Activated CD4-positive, alpha-beta T cell treated with anti-CD3 and anti-CD28 coated beads for 36 hours (primary cell): ENCODE data around the gene IFT172. TPM values are rescaled to one million over a fixed set of nuclear protein-coding genes. Genes with fewer than 3 reads are reported as not detected.

Experiments
- ATAC-seq: fragments of 200-7000 bp; cut with Tn5 transposase; one replicate; pipeline ENCODE4 v1.10.0; 2021; ENCODE audit warnings: mild to moderate bottlenecking, moderate library complexity
- CTCF ChIA-PET: fragments of 350-600 bp; sonication (Branson Sonifier 250); formaldehyde crosslinking; loops from one replicate; lab custom pipeline; 2021; ENCODE audit warnings: antibody characterized with exemption; lab: Charles Lee
- POLR2A ChIA-PET: fragments of 350-600 bp; sonication (Branson Sonifier 250); formaldehyde crosslinking; loops from one replicate; lab custom pipeline; 2021; ENCODE audit warnings: antibody characterized with exemption, inconsistent platforms; lab: Charles Lee
- DNase-seq: peaks from one replicate; pipeline ENCODE4 v3.0.0-alpha.2; 2020
- H3K27ac Mint-ChIP-seq: one replicate; pipeline ENCODE4 v1.8.0; 2021; ENCODE audit warnings: mixed read lengths
- H3K27me3 Mint-ChIP-seq: one replicate; pipeline ENCODE4 v1.8.0; 2021; ENCODE audit warnings: mixed read lengths
- H3K36me3 Mint-ChIP-seq: one replicate; pipeline ENCODE4 v1.8.0; 2021; ENCODE audit warnings: low read depth, mixed read lengths
- H3K4me1 Mint-ChIP-seq: one replicate; pipeline ENCODE4 v1.8.0; 2021; ENCODE audit warnings: mixed read lengths
- H3K4me3 Mint-ChIP-seq: one replicate; pipeline ENCODE4 v1.8.0; 2021; ENCODE audit warnings: mild to moderate bottlenecking, moderate library complexity, mixed read lengths
- H3K9me3 Mint-ChIP-seq: one replicate; pipeline ENCODE4 v1.8.0; 2021; ENCODE audit warnings: low read depth, mixed read lengths
- intact Hi-C, 2 experiments: fragments of 100-400 bp; cut with DNase I in 1 of 2; cut with micrococcal nuclease in 1 of 2; formaldehyde crosslinking; loops; one replicate each; pipeline versions ENCODE4 v1.14.2 to v1.15.1; 2022 to 2024; cut with DNase I, micrococcal nuclease
- total RNA-seq, 2 experiments: library from RNA; stranded (reverse); gene quantifications; one replicate each; pipeline ENCODE4 v1.2.3, GENCODE V29; 2021

The IFT172 gene
- total RNA-seq, 2 experiments from 2014 or later, result 8.7 TPM

GRCh38 chr2:27445155-27445554 lies 44.4 kb downstream of the IFT172 start:
- peaks cover 18% of the 10 kb centered on the region for H3K36me3 Mint-ChIP-seq
- DNase-seq, result no peak
- ChIA-PET CTCF (interaction anchor here (0.5 kb wide), 1 partner anchor 412 kb away, joined by 4 read pairs; no protein-coding TSS in a partner anchor), POLR2A (interaction anchor here (0.6 kb wide), 1 partner anchor 111 kb away, joined by 6 read pairs; no protein-coding TSS in a partner anchor)
- H3K27ac Mint-ChIP-seq, result no peak overlapping the region
- H3K9me3 Mint-ChIP-seq, result no peaks in the 10 kb centered on the region
- H3K4me1 Mint-ChIP-seq, result peaks cover 6% of the 10 kb centered on the region
- no peaks in the 10 kb centered on the region for H3K27me3 Mint-ChIP-seq
- intact Hi-C loops, result no loop called here
- no peak overlapping the region for H3K4me3 Mint-ChIP-seq
- ATAC-seq, result no peak

GRCh38 chr2:27442920-27443282 lies 46.6 kb downstream of the IFT172 start:
- DNase-seq (no peak), ATAC-seq (peak; percentile 13)
- peaks cover 6% of the 10 kb centered on the region for H3K4me1 Mint-ChIP-seq
- intact Hi-C loops, result loop anchor here in 1 of 2 experiments (1.0 kb wide), 1 partner anchor 34 kb away; the partner anchor contains the start of gene PPM1G
- no peaks in the 10 kb centered on the region for H3K27me3 Mint-ChIP-seq
- H3K4me3 Mint-ChIP-seq, result no peak overlapping the region
- H3K36me3 Mint-ChIP-seq, result peaks cover 28% of the 10 kb centered on the region
- CTCF ChIA-PET, result interaction anchor here (0.6 to 0.9 kb wide), 2 partner anchors 33 to 1186 kb away, joined by 3 to 4 read pairs; no protein-coding TSS in a partner anchor
- H3K27ac Mint-ChIP-seq, result no peak overlapping the region
- no peaks in the 10 kb centered on the region for H3K9me3 Mint-ChIP-seq
- POLR2A ChIA-PET, result no interaction called here

GRCh38 chr2:27441958-27442919 lies 47.3 kb downstream of the IFT172 start, which contains the start of gene KRTCAP3:
Gene KRTCAP3 (plus strand): TSS chr2:27442381. CDS start chr2:27442413, 32 bp downstream.
- ChIA-PET CTCF (interaction anchor here (0.9 to 1.1 kb wide), 2 partner anchors 11 to 33 kb away, joined by 3 to 5 read pairs; no protein-coding TSS in a partner anchor), POLR2A (no interaction called here)
- DNase-seq, result peak; percentile 75
- no peaks in the 10 kb centered on the region for H3K9me3 Mint-ChIP-seq
- ATAC-seq, result peak; percentile 80
- peaks cover 6% of the 10 kb centered on the region for H3K4me1 Mint-ChIP-seq
- intact Hi-C loops, result loop anchor here in 1 of 2 experiments (1.0 kb wide), 1 partner anchor 33 kb away; the partner anchor contains the start of gene PPM1G
- no peak within 1 kb of the TSS for H3K27ac Mint-ChIP-seq
- H3K27me3 Mint-ChIP-seq, result no peaks in the 10 kb centered on the region
- H3K36me3 Mint-ChIP-seq, result peaks cover 32% of the 10 kb centered on the region
- no peak within 1 kb of the TSS for H3K4me3 Mint-ChIP-seq

GRCh38 chr2:27441226-27441926 lies 48.2 kb downstream of the IFT172 start:
- DNase-seq (no peak), ATAC-seq (no peak)
- Mint-ChIP-seq H3K4me3 (no peak overlapping the region), H3K27ac (no peak overlapping the region), H3K27me3 (no peaks in the 10 kb centered on the region), H3K36me3 (peaks cover 32% of the 10 kb centered on the region), H3K4me1 (peaks cover 6% of the 10 kb centered on the region), H3K9me3 (no peaks in the 10 kb centered on the region)
- ChIA-PET CTCF (interaction anchor here (0.5 to 1.1 kb wide), 3 partner anchors 10 to 67 kb away, joined by 3 to 5 read pairs (median 4); no protein-coding TSS in a partner anchor), POLR2A (no interaction called here)
- intact Hi-C loops, result no loop called here

- Mint-ChIP-seq H3K36me3 (peaks cover 52% of the 10 kb centered on the region), H3K27ac (peak overlapping the region; percentile 56), H3K27me3 (no peaks in the 10 kb centered on the region), H3K4me1 (peaks cover 19% of the 10 kb centered on the region), H3K4me3 (no peak overlapping the region), H3K9me3 (no peaks in the 10 kb centered on the region)
- DNase-seq, result no peak
- intact Hi-C loops, result no loop called here
- ATAC-seq, result no peak
- CTCF ChIA-PET, result no interaction called here
- POLR2A ChIA-PET, result interaction anchor here (0.5 kb wide), 1 partner anchor 34 kb away, joined by 4 read pairs; no protein-coding TSS in a partner anchor
These were observed 53.9 kb downstream of the IFT172 start for GRCh38 chr2:27435628-27436027.

GRCh38 chr2:27431395-27431794 lies 58.1 kb downstream of the IFT172 start:
- ChIA-PET POLR2A (interaction anchor here (0.6 to 1.1 kb wide), 2 partner anchors 15 to 21 kb away, joined by 3 read pairs; no protein-coding TSS in a partner anchor), CTCF (interaction anchor here (1.0 to 6.0 kb wide), 8 partner anchors 10 to 252 kb away, joined by 3 to 31 read pairs (median 4); partner anchors contain the start of genes GTF3C2 and PPM1G)
- intact Hi-C loops, result loop anchor here (2.0 kb wide), 2 partner anchors 197 to 1015 kb away; partner anchors contain the start of genes CCDC121 (in 1 of the 2) and GPN1 (in 1 of the 2)
- H3K4me1 Mint-ChIP-seq, result peaks cover 37% of the 10 kb centered on the region
- H3K27me3 Mint-ChIP-seq, result no peaks in the 10 kb centered on the region
- H3K36me3 Mint-ChIP-seq, result peaks cover 37% of the 10 kb centered on the region
- H3K27ac Mint-ChIP-seq, result peak overlapping the region; percentile 94
- H3K9me3 Mint-ChIP-seq, result no peaks in the 10 kb centered on the region
- H3K4me3 Mint-ChIP-seq, result peak overlapping the region; percentile 53
- DNase-seq (peak; percentile 60), ATAC-seq (peak; percentile 35)

GRCh38 chr2:27428978-27429541 lies 60.5 kb downstream of the IFT172 start:
- no peaks in the 10 kb centered on the region for H3K9me3 Mint-ChIP-seq
- H3K4me3 Mint-ChIP-seq, result peak overlapping the region; percentile 100
- DNase-seq (peak; percentile 84), ATAC-seq (peak; percentile 68)
- ChIA-PET CTCF (interaction anchor here (0.5 to 6.0 kb wide), 12 partner anchors 20 to 985 kb away, joined by 3 to 31 read pairs (median 6); partner anchors contain the start of genes PPM1G, ZNF512 and ZNF513), POLR2A (interaction anchor here (0.7 to 2.8 kb wide), 3 partner anchors 20 to 267 kb away, joined by 3 to 15 read pairs (median 3); partner anchors contain the start of genes PPM1G and ZNF513)
- intact Hi-C loops, result loop anchor here (1.0 to 2.0 kb wide), 16 partner anchors 20 to 1322 kb away; partner anchors contain the start of genes EIF2B4 (in 2 of the 2), GTF3C2 (in 2 of the 2), PPM1G (in 2 of the 2) and SNX17 (in 2 of the 2)
- peak overlapping the region; percentile 98 for H3K27ac Mint-ChIP-seq
- H3K4me1 Mint-ChIP-seq, result peaks cover 37% of the 10 kb centered on the region
- no peaks in the 10 kb centered on the region for H3K27me3 Mint-ChIP-seq
- H3K36me3 Mint-ChIP-seq, result peaks cover 19% of the 10 kb centered on the region

- POLR2A ChIA-PET, result interaction anchor here (0.5 to 2.8 kb wide), 3 partner anchors 19 to 54 kb away, joined by 3 to 15 read pairs (median 5); partner anchors contain the start of genes PPM1G and ZNF513
- ATAC-seq (peak; percentile 85), DNase-seq (peak; percentile 97)
- no peaks in the 10 kb centered on the region for H3K9me3 Mint-ChIP-seq
- CTCF ChIA-PET, result interaction anchor here (0.5 to 6.0 kb wide), 8 partner anchors 14 to 255 kb away, joined by 3 to 31 read pairs (median 4); partner anchors contain the start of genes PPM1G and ZNF513
- peaks cover 37% of the 10 kb centered on the region for H3K4me1 Mint-ChIP-seq
- peak within 1 kb of the TSS; percentile 100 for H3K4me3 Mint-ChIP-seq
- H3K27ac Mint-ChIP-seq, result peak within 1 kb of the TSS; percentile 98
- no peaks in the 10 kb centered on the region for H3K27me3 Mint-ChIP-seq
- peaks cover 13% of the 10 kb centered on the region for H3K36me3 Mint-ChIP-seq
- intact Hi-C loops, result loop anchor here (1.0 to 2.0 kb wide), 16 partner anchors 19 to 1322 kb away; partner anchors contain the start of genes EIF2B4 (in 2 of the 2), GTF3C2 (in 2 of the 2), PPM1G (in 2 of the 2) and SNX17 (in 2 of the 2)
These were observed 61.1 kb downstream of the IFT172 start, which contains the start of gene NRBP1 for GRCh38 chr2:27428213-27428977. Gene NRBP1 (plus strand): TSS chr2:27428631. CDS start chr2:27433274, 4,643 bp downstream.

- no peak for DNase-seq
- H3K9me3 Mint-ChIP-seq, result no peaks in the 10 kb centered on the region
- H3K36me3 Mint-ChIP-seq, result peaks cover 9% of the 10 kb centered on the region
- H3K27me3 Mint-ChIP-seq, result no peaks in the 10 kb centered on the region
- intact Hi-C loops, result loop anchor here (1.0 to 2.0 kb wide), 16 partner anchors 19 to 1323 kb away; partner anchors contain the start of genes EIF2B4 (in 2 of the 2), GTF3C2 (in 2 of the 2), PPM1G (in 2 of the 2) and SNX17 (in 2 of the 2)
- H3K27ac Mint-ChIP-seq, result peak overlapping the region; percentile 97
- ChIA-PET CTCF (interaction anchor here (1.0 to 6.0 kb wide), 6 partner anchors 13 to 256 kb away, joined by 3 to 31 read pairs (median 6); partner anchors contain the start of genes PPM1G and ZNF513), POLR2A (interaction anchor here (0.5 to 2.8 kb wide), 2 partner anchors 18 to 55 kb away, joined by 5 to 15 read pairs; partner anchors contain the start of gene PPM1G)
- H3K4me3 Mint-ChIP-seq, result peak overlapping the region; percentile 95
- H3K4me1 Mint-ChIP-seq, result peaks cover 32% of the 10 kb centered on the region
- no peak for ATAC-seq
These were observed 61.7 kb downstream of the IFT172 start for GRCh38 chr2:27427863-27428212.
